GM18526 (cell line): ENCODE results near the gene ATAD1.

Experiments used
- POLR2A ChIP-seq: IDR thresholded peaks from 3 replicates; pipeline ENCODE4 v1.6.1; 2011; ENCODE audit not compliant: insufficient read length; ENCODE audit errors: extremely low read depth

Gene ATAD1

GRCh38 chr10:87764072-87764934, 53.7 kb downstream of the ATAD1 start:
- TF ChIP-seq POLR2A: no peak

GRCh38 chr10:87763086-87763861, 54.8 kb downstream of the ATAD1 start:
- no peak for TF ChIP-seq POLR2A

- TF ChIP-seq POLR2A: no peak
Observed at GRCh38 chr10:87761892-87762291, 56.1 kb downstream of the ATAD1 start.

GRCh38 chr10:87761153-87761552, 56.9 kb downstream of the ATAD1 start:
- TF ChIP-seq POLR2A: no peak

GRCh38 chr10:87760195-87760905, 57.7 kb downstream of the ATAD1 start:
- TF ChIP-seq POLR2A: no peak

GRCh38 chr10:87759551-87759950, 58.5 kb downstream of the ATAD1 start:
- no peak for TF ChIP-seq POLR2A

- no peak for TF ChIP-seq POLR2A
Observed at GRCh38 chr10:87757685-87758084, 60.3 kb downstream of the ATAD1 start.

- no peak for TF ChIP-seq POLR2A
Observed at GRCh38 chr10:87753995-87754866, 63.8 kb downstream of the ATAD1 start.

- TF ChIP-seq POLR2A: no peak
Observed at GRCh38 chr10:87752566-87752965, 65.5 kb downstream of the ATAD1 start.

GRCh38 chr10:87751274-87751673, 66.8 kb downstream of the ATAD1 start:
- TF ChIP-seq POLR2A: no peak

- no peak for TF ChIP-seq POLR2A
Observed at GRCh38 chr10:87750817-87751216, 67.2 kb downstream of the ATAD1 start.

GRCh38 chr10:87750001-87750671, 67.9 kb downstream of the ATAD1 start:
- no peak for TF ChIP-seq POLR2A

GRCh38 chr10:87746911-87747310, 71.1 kb downstream of the ATAD1 start:
- no peak for TF ChIP-seq POLR2A

- TF ChIP-seq POLR2A: no peak
Observed at GRCh38 chr10:87744606-87745005, 73.4 kb downstream of the ATAD1 start.

GRCh38 chr10:87740254-87740655, 77.8 kb downstream of the ATAD1 start:
- TF ChIP-seq POLR2A: no peak

GRCh38 chr10:87739703-87740102, 78.3 kb downstream of the ATAD1 start:
- TF ChIP-seq POLR2A: no peak
